Transverse colon (tissue), 3 donors: ENCODE results near the gene ARPC5L.

ENCODE experiments used
- CTCF ChIP-seq, 5 experiments: fragments of 200-600 bp in 3 of 5; fragments of 450-650 bp in 2 of 5; sonication (generic) in 3 of 5; IDR thresholded peaks; 1 replicate in 2 of 5; 2 replicates in 3 of 5; pipeline ENCODE4 v1.5.1; 2016 to 2017; ENCODE audit warnings: antibody characterized with exemption in 5 of 5, inconsistent platforms in 3 of 5, mild to moderate bottlenecking in 2 of 5, moderate library complexity in 1 of 5
- POLR2A ChIP-seq: fragments of 450-650 bp; IDR thresholded peaks from one replicate; pipeline ENCODE4 v1.6.1; 2016; ENCODE audit warnings: antibody characterized with exemption, mild to moderate bottlenecking, moderate library complexity

- TF ChIP-seq POLR2A (no peak), CTCF (IDR thresholded peaks at IDR 0.05) (no peak)
Measured at GRCh38 chr9:124840300-124840833, 21.6 kb upstream of the ARPC5L start.
